GM12873 (cell line): ENCODE measurements around the gene TMEM259.

Source experiments
- CTCF ChIP-seq: IDR thresholded peaks from 2 replicates; pipeline ENCODE4 v1.5.1; 2012; ENCODE audit warnings: low read depth, mild to moderate bottlenecking, moderate library complexity, low read length, control low read depth; ENCODE audit not compliant: insufficient read depth; ENCODE audit errors: missing control alignments

The TMEM259 gene

GRCh38 chr19:1018932-1019615 is 1.8 kb downstream of the TMEM259 start:
- no peak for TF ChIP-seq CTCF

- no peak for TF ChIP-seq CTCF
These were observed 2.5 kb downstream of the TMEM259 start for GRCh38 chr19:1018393-1018792.

GRCh38 chr19:1017906-1018305 is 3.0 kb downstream of the TMEM259 start:
- TF ChIP-seq CTCF, result no peak

- TF ChIP-seq CTCF, result no peak
These were observed 3.6 kb downstream of the TMEM259 start for GRCh38 chr19:1017115-1017905.

- TF ChIP-seq CTCF, result no peak
These were observed 4.2 kb downstream of the TMEM259 start for GRCh38 chr19:1016647-1017114.

- TF ChIP-seq CTCF, result no peak
These were observed 4.9 kb downstream of the TMEM259 start for GRCh38 chr19:1015782-1016646.
